HG03558 (cell line): ENCODE data around the gene FAM3B.
"Not testable (repeated sequence)": the region's sequence is repeated elsewhere in the genome, so short reads cannot be mapped to it uniquely, and the experiment has no call there.

Source experiments
- ATAC-seq: cut with Tn5 transposase; IDR thresholded peaks from one replicate; pipeline ENCODE4 v1.9.1; 2021; ENCODE audit warnings: moderate number of reproducible peaks; ENCODE audit not compliant: unreplicated experiment; ENCODE audit errors: extremely low read depth

The FAM3B gene, protein sequence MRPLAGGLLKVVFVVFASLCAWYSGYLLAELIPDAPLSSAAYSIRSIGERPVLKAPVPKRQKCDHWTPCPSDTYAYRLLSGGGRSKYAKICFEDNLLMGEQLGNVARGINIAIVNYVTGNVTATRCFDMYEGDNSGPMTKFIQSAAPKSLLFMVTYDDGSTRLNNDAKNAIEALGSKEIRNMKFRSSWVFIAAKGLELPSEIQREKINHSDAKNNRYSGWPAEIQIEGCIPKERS

DNA sequence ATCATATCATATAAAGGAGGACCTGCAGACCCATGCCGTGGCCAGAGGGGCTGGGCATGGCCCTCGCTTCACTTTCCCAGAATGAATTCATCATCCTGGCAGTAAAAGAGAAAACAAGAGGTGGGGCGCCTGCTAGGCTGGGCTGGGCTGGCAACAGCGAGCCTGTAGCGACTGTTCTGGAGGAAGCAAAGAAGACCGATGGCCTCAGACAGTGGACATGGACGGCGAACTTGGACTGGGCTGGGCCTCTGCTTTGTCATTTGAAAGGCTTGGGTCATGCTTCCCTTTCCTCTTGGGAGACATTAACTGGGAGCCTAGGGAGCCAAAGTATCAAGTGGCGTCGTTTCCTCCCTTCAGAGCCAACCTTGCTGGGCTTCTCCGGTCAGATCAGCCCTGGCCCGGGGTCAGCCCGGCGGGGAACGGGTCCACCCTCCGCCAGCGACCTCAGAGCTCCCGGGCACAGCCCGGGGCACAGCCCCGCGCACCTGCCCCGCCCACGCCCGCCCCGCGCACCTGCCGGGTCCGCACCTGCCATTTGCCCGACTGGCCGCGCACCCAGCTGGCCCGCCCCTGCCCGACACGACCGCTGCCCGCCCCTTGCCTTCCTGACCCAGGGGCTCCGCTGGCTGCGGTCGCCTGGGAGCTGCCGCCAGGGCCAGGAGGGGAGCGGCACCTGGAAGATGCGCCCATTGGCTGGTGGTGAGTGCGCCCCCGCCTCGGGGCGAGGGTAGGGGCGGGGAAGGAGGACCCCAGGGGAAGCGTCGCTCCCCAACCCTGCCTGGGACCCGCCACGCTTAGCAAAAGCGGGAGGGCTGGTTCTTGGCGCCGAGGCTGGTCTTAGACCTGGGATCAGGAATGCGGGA lies at the start of gene FAM3B:
Gene FAM3B (plus strand): TSS at position 602 of the 863 bp plus-strand sequence. CDS start 79 bp downstream, at position 681.
- ATAC-seq, result no peak

DNA sequence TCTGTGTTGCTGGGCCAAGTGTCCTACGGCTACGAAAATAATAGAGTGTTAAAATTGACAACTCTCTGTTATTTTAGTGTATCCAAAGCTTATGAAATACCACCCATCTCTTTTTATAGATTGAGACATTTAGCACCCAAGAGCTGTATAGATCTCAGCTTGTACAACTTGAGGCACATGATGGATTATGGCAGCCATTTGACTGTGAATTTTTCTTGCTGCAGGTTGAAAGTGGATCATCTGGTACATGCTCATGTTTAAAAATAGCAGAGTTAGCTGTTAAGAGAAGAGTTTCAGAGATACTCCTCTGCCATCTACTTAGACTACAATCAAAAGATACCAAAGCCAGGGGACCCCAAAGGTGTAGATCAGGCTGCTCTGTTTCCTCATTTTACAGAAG lies 49.3 kb upstream of the FAM3B start:
- ATAC-seq, result no peak

DNA sequence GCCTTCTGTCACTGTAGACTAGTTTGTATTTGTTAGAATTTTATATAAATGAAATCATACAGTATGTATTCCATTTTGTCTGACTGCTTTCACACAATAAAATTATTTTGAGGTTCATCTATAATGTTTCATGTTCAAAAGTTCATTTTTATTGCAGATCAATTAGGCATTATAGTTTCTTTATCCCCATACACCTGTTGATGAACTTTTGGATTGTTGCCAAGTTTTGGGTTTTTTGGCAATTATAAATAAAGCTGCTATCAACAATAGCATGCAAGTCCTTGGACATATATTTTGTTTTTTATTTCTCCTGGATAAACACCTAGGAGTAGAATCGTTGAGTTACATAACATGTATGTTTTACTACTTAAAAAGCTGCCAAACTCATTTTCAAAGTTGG lies 47.1 kb upstream of the FAM3B start:
- ATAC-seq, result no peak

DNA sequence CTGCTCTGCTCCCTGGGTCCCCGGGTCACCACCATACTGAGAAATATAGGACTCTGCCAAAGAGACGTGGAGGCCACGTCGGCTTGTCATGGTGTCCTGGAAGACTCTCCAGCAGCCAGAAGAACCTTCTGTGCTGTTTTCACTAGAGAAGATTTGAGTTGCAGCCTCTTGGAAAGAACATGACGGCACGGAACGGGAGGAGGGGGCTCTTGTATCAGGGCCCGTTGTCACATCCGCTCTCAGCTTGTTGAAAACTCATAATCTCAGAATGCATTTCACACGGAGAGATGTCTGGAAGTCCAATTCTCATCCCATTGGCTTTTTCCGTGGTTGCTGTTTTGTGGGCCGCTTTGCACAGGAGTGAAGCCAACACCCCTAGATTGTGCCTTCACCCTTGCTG lies 39.4 kb upstream of the FAM3B start:
- no peak for ATAC-seq

DNA sequence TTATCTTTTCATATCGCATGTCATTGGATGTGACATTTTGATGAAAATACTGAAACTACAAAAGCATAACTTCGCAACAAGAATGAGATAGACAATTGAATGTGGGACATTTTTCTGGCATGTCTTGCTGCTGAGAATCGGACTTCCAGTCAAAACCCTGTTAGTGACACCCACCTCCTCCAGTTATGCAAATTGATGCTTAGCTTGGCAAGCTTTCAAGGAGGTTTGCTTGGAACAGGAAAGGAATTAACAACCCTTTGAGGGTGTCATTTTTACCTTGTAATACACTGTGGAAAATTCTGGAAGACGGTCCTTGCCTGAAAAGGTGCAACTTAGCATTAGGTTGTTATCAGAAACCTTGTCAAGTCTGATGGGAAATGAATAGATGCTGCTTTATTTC lies 38.8 kb upstream of the FAM3B start:
- no peak for ATAC-seq

DNA sequence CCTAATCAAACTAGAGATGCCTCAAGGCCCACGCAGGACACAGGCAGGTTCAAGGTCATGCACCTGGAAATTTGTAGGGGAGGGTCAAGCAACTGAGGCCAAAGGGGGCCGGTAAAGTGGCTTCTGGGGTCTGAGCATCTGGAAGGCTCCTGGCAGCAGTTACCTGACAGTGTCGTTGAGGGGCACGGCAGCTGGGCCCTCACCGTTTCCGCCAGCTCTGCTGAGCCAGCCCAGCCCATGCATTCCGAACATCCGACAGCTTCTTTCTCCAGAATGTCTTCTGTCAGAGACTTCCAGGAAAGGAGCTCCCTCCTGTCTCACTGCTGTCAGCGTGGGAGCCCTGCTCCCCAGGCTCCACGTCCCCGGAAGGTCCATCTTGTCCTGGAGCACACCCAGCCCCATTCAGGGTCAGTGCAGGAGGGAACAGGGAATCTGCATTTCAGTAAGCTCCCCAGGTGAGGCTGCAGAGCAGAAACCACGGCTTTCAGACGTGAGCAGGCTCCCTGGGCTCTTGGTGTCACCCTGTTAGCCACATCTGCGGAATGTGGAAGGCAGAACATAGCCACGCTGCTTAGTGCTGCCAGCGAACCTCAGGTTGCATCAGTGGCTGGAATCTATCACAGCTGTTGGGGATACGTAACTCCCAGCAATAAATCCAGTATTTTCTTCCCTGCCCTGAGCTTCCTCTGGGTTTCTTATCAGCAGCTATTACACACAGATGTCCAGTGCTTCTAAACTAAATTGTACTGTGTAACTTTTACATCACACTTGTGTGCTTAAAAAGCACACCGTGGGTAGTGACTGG lies 36.3 kb upstream of the FAM3B start:
- no peak for ATAC-seq

DNA sequence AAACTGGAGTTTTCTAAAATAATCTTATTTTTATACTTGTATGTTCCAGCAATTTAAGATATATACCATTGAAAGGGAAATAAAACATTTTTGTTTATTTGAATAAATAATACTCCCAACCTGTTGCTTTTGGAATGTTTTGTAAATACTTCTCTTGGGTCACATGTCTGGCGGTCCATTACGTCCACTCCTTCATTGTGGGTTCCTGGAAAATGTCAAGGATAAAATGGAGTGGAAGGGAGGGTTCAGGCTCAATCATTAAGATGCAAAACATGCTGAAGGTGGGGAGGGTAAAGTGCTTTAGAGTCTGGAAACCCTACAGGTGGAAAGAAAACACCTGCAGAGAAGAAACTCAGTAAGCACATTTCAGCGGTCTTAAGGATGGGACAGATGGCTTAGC lies 34.2 kb upstream of the FAM3B start:
- no peak for ATAC-seq

DNA sequence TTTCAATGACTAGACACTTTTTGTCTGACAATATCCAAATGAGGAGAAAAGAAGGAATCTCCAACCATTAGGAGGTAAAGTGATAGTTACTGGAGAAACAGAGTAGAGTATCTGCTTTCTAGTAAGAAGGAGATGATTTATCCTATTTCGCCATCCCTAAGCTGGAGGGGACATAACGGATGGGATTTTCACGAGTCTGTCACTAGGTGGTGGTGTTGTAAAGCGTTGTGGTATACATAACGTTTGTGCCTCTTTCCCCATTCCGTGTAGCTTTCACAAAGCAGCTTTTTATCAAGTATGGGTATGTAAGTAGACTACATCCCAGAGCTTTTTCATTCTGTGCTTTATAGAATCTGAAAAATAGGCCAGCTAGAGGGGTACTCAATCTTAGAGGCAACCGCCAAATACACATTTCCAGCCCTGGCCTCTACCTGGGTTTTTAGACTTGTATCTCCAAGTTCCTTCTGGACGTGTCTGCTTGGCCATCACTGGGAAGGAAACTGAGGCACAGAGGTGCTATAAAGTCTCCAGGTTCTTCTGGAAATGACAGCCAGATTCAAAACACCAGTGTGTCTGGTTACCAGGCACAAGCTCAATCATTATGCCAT lies 33.3 kb upstream of the FAM3B start:
- ATAC-seq, result no peak

DNA sequence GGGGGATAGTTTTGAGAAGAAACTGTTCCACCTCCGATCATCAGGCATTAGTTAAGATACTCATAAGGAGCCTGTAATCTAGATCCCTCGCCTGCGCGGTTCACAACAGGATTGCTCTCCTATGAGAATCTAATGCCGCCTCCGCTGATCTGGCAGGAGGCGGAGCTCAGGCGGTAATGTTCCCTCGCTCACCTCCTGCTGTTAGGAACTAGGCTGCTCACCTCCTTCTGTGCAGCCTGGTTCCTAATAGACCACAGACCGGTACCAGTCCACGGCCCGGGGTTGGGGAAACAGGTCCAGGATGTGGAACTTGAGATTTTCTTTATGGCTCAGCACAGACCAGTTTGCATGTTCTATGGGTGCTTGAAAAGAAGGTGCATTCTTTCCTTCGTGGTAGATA lies 27.2 kb upstream of the FAM3B start:
- ATAC-seq, result no peak

DNA sequence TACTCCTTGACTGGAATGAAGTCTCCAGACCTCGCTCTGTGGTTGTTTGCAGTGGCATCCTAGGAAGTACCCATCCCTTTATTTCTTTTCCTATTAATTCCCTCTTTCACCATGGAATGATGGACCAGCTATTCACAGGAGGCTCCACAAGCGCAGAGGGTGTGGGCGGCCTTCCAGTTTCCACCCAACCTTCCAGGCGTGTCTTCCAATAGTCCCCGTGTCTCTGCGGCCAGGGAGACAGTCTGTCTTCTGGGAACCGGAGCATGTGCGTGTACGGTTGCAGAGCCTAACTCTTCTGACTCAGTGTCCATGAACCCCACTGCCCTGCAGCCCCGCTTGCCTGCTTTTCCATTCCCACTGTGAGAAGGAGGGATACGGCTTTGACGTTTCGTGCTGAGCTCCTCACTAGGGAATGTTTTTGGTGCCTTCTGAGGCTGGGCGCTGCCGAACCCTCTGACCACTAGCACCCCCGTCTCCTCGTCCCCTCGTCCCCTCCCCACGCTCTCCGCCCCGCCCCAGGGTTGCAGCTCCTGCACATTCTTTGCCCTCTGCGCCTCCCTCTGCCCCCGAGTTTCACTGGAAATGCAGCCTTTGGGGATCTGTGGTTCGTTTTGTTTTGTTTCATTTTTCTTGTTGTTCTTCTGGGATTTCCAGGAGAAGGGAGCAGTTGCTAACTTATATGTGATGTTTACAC lies 26.3 kb upstream of the FAM3B start:
- no peak for ATAC-seq

DNA sequence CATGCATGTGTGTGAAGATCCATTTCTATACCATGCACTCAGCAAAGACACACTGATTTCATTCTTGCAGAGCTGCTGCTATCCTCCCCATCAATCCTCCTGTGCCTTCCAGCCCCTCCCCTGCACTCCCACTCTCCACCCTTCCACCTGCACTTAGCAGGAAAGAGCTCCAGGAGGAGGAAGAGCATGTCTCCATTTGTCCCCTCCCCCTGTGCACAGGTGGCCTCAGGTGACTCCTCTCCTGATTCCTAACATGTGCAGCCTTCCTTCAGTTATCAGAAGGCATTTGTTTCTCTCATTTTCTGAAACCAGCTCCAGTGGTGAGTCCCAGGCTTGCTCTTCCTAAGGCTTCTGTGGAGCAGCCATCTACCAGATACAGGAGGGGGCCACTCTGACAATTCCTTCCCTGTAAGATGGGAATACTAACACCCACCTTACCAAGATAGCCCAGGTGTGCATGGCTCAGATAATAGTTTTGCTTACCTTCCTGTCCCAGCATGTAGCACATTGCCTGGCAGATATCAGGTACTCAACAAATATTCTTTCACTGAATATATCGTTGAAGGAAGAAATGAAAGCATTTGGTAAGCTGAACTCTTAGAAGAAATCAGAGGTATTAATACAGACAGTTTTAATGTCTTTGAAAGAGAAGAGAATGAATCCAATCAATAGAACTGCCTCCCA lies 21.9 kb upstream of the FAM3B start:
- ATAC-seq, result no peak

DNA sequence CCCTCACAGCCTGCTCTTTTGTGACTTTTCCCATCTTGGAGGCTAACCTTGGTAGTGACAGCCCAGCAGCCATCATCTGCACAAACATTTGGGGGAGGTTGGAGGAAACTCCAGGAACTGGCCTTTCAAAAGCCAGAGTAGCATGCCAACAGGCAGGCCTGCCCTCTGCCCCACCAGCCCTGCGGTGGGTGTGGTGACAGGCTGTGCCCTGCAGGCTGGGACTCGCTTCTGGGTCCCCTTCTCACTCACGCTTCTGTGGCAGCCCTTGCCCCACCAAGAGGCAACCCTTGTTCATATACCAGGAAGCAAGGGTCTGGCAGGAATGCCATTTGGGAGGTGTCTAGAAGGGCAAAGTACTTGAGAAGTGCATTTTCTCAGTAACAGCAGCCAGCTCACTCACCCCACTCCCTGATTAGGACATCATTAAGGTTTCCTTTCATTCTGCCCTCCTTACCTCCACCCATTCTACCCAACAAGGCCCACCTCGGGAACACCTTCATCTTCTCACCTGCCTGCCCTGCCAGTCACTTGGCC lies 20.8 kb upstream of the FAM3B start:
- no peak for ATAC-seq

DNA sequence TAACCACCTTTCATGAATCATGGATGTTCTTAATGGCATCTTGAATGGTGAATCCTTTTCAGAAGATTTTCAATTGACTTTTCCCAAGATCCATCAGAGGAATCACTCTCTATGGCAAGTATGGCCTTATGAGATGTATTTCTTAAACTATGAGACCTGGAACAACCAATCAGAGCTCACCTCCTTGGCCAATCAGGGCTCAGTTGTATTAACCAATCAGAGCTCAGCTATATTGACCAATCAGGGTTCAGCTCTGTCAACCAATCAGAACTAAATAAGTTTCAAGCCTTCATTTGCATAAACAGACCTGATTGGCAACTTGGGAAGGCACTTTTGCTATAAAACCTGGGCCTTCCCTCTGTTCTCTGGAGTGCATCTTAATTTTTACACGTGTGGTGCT lies 13.6 kb upstream of the FAM3B start:
- no peak for ATAC-seq

DNA sequence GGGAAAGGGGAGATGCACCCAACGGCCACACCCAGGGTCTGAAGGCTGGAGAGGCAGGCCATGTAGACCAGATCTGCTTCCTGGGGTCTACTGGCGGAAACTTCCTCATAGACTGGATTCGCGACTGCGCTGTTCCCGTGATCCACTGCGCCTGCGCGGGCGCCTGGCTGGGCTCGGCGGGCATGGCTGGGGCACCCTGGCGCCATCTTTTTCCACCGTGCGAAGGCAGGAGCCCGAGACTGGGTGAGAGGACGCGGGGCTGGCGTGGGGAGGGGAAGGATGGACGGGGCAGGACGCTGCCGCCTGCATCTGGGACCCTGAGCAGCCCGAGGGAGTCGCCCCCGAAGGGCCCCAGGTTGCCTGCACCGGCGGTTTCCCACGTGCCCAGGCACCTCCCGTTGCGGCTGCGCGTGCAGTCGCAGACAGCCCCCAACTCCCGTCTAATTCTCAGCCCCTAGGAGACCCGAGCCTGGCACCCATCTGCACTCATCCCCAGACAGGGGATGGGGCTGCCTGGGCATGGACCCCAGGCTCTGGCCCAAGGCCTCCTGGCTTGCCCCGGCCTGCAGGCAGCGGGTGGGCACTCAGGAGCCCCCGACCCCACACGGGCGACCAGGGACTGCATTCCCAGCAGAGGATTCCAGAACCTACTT lies 12.4 kb upstream of the FAM3B start:
- ATAC-seq, result no peak

DNA sequence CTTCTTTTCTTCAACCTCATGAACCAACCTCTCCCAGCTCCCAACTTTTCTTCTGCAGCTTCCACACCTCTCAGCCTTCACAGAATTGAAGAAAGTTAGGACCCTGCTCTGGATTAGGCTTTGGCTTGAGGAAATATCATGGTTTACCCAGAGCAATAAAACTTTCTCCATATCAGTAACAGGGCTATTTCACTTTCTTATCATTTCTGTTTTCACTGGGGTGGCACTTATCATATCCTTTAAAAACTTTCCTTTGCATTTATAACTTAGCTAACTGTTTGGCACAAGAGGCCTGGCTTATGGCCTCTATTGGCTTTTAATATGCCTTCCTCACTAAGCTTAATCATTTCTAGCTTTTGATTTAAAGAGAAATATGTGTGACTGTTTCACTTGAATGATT lies 9.4 kb upstream of the FAM3B start:
- no peak for ATAC-seq

DNA sequence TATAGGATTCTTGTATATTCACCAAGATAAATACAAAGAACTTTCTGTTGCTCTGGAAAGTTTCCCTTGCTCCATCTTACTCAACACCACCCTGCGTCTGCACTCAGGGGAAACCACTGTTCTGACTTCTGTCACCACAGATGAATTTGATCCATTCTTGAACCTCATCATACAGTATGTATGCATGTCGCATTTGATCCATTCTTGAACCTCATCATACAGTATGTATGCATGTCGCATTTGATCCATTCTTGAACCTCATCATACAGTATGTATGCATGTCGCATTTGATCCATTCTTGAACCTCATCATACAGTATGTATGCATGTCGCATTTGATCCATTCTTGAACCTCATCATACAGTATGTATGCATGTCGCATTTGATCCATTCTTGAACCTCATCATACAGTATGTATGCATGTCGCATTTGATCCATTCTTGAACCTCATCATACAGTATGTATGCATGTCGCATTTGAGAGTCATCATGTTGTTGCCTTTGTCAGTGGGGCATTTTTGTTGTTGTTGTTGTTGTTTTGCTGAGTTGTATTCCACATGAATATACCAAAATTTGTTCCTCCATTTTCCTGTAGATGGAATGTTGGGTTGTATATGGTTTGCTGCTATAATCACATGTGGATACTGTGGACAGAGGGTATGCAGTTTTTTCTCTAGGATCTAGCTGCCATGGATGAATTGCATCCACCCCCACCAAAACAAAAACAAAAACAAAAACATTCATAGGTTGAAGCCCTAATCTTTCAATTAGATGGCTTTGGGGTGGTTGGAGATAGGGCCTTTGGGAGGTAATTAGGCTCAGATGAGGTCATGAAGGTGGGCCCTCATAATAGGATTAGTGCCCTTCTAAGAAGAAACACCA lies 3.1 kb upstream of the FAM3B start:
- not testable (repeated sequence) for ATAC-seq

DNA sequence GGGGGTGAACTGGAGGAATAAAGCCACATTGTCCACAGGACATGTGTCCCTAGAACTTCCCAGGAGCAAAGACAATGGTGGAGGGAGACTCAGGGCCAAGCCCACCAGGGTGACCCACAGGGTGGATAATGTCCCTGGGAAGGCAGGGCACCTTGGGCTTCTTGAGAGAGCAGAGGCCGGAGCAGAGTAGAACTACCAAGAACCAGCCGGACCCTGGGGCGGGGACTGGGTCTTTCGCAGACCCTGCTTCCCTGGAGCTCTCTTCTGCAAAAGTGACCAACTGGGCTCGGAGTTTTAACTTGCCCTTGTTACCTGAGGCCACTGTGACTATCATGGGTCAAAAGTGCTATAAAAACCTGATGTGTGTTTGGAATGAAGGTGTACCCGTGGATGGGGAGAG lies 875 bp upstream of the FAM3B start:
- ATAC-seq, result no peak

DNA sequence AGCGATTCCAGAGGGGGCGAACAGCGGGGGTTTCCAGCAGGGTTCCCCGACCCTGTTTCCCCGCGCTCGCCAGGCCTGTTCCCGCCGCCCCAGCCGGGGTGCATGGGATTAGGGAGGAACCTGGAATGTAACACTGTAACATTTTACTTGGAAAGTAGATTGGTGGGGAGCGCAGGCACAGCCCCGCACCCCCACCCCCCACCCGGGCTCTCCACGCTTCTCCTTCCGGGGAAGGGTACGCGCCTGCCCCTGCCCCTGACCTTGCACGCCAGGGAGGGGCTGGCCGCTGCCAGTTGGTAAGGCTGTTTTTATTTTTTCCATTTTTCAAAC lies 427 bp downstream of the FAM3B start:
- no peak for ATAC-seq
